Hepatic stellate cell (primary cell): Measurements from ENCODE around the gene PLEKHG2.
A peak's percentile ranks its signal among the peaks of the same experiment; 100 is the strongest.

Experiments
- DNase-seq: peaks from one replicate; pipeline ENCODE4 v3.0.0; 2011; ENCODE audit warnings: low spot score

Gene PLEKHG2

GRCh38 chr19:39419003-39419402 lies 6.5 kb downstream of the PLEKHG2 start:
- no peak for DNase-seq

- no peak for DNase-seq
These were observed 8.3 kb downstream of the PLEKHG2 start for GRCh38 chr19:39420769-39421168.

DNA sequence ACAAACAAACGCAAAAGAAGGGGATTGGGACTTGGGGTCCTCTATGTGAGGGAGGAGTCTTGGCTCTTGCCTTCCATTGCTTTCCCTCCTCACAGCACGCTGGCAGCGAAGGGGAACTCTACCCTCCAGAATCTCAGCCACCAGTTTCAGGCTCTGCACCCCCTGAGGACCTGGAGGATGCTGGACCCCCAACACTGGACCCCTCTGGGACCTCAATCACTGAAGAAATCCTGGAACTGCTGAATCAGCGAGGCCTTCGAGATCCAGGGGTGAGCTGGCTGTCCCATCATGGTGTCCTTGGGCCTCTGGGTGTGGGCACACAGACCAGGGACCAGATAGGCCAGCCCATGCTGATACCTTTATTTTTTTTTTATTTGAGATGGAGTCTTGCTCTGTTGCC lies 9.6 kb downstream of the PLEKHG2 start:
- DNase-seq: no peak

- DNase-seq: no peak
These were observed 11.0 kb downstream of the PLEKHG2 start for GRCh38 chr19:39423258-39424086.

GRCh38 chr19:39424934-39425333 lies 12.5 kb downstream of the PLEKHG2 start:
- no peak for DNase-seq

- no peak for DNase-seq
These were observed 13.3 kb downstream of the PLEKHG2 start for GRCh38 chr19:39425744-39426143.

DNA sequence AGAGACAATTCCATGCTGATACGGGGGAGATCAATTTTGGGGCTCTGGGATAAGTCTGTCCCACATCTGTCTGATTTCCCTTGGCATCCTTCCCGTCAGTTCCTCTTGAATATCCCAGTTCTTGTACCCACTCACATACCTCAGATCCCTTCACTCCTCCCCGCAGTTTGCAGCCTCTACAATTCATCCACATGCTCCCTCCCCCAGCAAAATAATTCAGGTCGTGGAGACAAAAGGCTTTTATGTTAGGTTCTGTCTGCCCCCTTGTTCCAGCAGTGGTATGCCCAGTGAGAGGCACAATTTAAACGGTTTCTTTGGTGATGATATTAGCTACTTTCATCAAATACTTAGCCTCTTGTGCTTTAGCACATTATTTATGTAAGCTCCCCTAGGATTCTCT lies 13.7 kb downstream of the PLEKHG2 start:
- no peak for DNase-seq

- no peak for DNase-seq
These were observed 15.2 kb downstream of the PLEKHG2 start for GRCh38 chr19:39427707-39428106.

DNA sequence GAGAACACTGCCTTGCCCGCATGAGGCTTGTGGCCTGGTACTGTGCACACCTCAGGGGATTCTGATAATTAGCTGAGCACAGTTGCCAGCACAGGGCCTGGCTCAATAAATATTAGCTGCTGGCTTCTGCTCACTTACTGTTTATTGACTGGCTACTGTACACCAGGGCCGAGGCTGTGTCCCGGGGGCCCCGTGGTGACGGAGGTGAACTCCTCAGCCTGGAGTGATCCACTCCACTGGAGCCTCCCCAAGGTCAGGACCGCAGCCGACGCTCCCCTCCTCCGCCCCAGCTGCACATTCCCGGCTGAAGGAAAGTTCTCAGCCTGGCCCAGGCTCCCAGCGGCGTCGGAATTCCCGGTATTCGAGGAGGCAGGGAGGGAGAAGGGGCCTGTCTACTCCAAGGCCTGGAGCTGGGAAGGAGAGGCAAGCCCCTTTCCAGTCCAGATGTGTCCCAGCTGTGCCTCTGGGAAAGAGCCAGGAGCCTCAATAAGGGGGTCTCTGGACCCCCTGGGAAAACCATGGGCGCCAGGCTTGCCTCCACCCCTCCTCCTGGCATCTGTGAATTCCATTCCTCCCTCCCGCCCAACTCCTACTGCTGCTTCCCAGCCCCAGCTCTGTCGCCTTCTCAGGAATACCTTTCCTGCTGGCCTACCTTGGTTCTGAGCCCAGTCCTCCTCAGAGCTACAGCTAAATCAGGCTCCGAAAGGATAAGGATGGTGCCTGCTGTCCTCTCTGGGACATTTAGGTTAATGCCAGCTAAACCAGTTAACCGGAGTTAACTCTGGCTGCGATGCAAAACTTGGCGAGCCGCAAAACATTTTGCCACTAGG lies 16.0 kb downstream of the PLEKHG2 start:
- DNase-seq: peak; percentile 93

DNA sequence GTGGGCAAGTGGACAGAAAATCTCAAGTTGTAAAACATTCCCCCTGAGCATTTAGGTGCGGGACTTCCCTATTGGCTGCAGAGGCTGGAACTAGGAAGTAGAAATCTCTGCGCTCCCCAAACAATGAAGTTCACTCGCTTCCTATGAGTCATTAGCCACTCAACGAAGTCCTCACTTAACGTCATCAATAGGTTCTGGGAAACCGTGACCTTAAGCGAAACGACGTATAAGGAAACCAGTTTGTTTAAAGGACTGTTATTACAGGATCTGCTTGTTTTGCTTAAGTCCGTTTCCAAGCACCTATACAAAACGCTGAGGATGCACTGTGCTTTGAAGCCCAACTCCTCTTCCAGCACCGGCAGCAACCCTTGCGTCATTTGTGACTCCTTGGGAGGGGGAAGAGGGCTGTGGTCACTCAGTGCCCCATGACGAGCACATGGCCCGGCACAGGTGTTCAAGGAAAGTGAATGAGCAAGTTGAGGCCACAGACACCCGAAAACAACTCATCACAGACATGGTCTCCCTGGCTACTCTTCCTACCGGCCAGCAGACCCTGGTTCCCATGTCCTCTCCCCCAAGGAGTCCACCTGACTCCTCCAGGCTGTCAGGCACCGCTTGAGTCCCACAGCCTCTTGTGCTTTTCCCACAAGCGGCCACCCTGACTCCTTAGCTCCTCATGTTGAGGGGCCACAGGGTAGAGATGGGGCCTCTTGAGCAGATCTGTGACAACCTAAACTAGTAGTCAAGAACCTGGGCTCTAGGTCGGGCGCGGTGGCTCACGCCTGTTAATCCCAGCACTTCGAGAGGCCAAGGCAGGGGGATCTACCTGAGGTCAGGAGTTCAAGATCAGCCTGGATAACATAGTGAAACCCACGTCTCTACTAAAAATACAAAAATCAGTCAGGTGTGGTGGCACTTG lies 18.5 kb downstream of the PLEKHG2 start:
- no peak for DNase-seq

DNA sequence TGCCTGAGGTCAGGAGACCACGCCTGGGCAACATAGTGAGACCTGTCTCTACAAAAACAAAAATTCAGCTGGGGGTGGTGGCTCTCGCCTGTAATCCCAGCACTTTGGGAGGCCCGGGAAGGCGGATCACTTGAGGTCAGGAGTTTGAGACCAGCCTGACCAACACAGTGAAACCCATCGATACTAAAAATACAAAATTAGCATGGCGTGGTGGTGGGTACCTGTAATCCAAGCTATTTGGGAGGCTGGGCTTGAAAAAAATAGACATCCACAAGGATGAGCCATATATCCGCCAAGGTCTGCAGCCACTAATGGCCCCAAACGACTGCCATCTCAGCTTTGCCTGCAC lies 20.2 kb downstream of the PLEKHG2 start:
- no peak for DNase-seq

- no peak for DNase-seq
These were observed 21.1 kb downstream of the PLEKHG2 start for GRCh38 chr19:39433480-39434079.

GRCh38 chr19:39434123-39435076 lies 21.9 kb downstream of the PLEKHG2 start:
- no peak for DNase-seq

DNA sequence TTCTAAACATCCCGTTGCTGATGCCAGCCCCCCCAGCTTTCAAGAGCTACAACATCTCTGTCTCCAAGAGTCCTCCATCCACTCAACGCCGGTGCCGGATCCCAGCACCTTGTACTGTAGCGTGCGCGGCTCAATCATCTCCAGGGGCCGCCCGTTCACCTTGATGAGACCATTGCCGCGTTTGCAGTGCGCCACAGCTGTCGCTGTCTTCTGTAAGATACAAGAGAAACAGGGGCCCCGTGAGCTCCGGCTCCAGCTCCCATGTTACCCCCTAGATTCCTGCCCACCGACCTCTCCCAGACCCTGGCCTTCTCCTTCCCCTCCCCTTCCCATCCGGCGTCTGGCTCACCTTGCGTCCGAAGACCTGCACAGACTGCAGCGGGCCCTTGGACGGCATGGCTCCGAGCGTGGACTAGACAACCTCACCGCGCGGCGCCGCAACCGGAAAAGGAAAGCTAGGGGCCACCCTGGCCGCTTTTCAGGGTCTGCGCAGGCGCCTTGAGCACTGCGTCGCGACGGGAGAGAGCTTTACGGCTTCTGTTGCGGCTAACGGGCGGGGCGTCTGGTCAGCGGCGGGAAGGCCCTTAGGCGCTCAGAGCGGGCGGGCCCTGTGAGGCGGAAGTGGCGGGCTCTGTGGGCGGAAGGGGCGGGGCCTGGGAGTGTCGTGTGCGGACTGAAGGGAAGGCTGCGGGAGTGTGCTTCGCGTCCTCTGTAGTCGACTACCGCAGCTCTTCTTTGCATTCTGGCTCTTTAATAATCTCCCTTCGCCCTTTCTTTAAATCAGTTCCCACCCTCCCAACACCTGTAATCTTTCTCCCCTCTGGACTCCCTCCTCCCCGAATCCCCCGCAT lies 23.3 kb downstream of the PLEKHG2 start, which contains the start of gene RPS16:
Gene RPS16, minus strand, starts transcription at position 451 of the 851 bp plus-strand sequence. Its CDS starts 54 bp downstream, at position 397.
- DNase-seq: peak; percentile 92

- no peak for DNase-seq
These were observed 23.9 kb downstream of the PLEKHG2 start for GRCh38 chr19:39436350-39436716.

DNA sequence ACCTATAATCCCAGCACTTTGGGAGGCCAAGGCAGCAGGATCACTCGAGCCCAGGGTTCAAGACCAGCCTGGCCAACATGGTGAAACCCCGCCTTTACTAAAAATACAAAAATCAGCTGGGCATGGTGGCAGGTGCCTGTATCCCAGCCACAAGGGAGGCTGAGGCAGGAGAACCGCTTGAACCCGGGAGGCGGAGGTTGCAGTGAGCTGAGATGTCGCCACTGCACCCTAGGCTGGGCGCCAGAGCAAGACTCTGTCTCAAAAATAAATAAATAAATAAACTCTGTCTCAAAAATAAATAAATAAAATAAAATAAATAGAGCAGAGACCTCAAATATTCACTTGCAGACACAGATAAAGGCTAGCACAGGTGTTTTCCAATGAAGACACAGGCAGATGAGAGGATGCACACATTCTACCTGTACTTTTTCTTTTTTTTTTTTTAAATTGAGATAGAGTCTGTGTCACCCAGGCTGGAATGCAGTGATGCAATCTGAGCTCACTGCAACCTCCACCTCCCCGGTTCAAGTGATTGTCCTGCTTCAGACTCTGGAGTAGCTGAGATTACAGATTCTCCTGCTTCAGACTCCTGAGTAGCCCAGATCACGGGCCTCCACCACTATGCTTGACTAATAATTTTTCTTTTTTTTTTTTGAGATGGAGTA lies 25.9 kb downstream of the PLEKHG2 start:
- no peak for DNase-seq

GRCh38 chr19:39444598-39445195 lies 32.2 kb downstream of the PLEKHG2 start:
- DNase-seq: no peak
